Cardiac fibroblast (primary cell): ENCODE measurements around the gene TCL1B.

Experiments
- DNase-seq, 2 donors: peaks; one replicate each; pipeline versions ENCODE4 v3.0.0 to v3.0.0-alpha.2; 2010; ENCODE audit warnings: low read depth in 2 of 2
- H3K4me3 ChIP-seq, 2 donors: replicated peaks in 1 of 2; 1 replicate in 1 of 2; 2 replicates in 1 of 2; pipeline ENCODE4 v1.5.1; 2011; ENCODE audit warnings: low read depth in 2 of 2, low read length in 2 of 2, mild to moderate bottlenecking in 2 of 2, moderate library complexity in 1 of 2
- TF ChIP-seq, protein P1 (sequence below): IDR thresholded peaks from one replicate; pipeline ENCODE4 v1.5.1; 2011; ENCODE audit warnings: low read depth, mild to moderate bottlenecking, low read length, inconsistent platforms

The TCL1B gene, protein sequence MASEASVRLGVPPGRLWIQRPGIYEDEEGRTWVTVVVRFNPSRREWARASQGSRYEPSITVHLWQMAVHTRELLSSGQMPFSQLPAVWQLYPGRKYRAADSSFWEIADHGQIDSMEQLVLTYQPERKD

GRCh38 chr14:95685978-95686922 lies at the start of gene TCL1B:
Gene TCL1B, plus strand, starts transcription at chr14:95686426. Its CDS starts 42 bp downstream, at chr14:95686468.
- DNase-seq: no peak
- no peak within 1 kb of the TSS for H3K4me3 ChIP-seq
- TF ChIP-seq, protein P1, sequence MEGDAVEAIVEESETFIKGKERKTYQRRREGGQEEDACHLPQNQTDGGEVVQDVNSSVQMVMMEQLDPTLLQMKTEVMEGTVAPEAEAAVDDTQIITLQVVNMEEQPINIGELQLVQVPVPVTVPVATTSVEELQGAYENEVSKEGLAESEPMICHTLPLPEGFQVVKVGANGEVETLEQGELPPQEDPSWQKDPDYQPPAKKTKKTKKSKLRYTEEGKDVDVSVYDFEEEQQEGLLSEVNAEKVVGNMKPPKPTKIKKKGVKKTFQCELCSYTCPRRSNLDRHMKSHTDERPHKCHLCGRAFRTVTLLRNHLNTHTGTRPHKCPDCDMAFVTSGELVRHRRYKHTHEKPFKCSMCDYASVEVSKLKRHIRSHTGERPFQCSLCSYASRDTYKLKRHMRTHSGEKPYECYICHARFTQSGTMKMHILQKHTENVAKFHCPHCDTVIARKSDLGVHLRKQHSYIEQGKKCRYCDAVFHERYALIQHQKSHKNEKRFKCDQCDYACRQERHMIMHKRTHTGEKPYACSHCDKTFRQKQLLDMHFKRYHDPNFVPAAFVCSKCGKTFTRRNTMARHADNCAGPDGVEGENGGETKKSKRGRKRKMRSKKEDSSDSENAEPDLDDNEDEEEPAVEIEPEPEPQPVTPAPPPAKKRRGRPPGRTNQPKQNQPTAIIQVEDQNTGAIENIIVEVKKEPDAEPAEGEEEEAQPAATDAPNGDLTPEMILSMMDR: no peak

DNA sequence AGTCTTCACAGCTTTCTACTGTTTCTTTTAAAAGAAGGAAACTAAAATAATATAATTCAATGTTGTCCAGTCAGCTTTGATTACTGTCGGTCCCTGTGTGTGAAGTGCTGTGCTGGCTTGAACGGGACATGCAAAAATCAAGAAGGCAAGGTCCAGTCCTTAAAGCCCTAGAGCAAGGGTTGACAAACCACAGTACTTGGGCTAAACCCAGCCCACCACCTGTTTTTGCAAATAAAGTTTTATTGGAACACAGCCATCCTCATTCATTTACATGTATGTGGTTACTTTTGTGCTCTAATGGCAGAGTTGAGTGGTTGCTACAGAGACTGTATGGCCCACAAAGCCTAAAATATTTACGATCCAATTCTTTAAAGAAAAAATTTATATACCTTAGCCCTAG lies 41.2 kb upstream of the TCL1B start:
- no peak for DNase-seq
- no peak overlapping the region for H3K4me3 ChIP-seq
- TF ChIP-seq, protein P1: no peak

DNA sequence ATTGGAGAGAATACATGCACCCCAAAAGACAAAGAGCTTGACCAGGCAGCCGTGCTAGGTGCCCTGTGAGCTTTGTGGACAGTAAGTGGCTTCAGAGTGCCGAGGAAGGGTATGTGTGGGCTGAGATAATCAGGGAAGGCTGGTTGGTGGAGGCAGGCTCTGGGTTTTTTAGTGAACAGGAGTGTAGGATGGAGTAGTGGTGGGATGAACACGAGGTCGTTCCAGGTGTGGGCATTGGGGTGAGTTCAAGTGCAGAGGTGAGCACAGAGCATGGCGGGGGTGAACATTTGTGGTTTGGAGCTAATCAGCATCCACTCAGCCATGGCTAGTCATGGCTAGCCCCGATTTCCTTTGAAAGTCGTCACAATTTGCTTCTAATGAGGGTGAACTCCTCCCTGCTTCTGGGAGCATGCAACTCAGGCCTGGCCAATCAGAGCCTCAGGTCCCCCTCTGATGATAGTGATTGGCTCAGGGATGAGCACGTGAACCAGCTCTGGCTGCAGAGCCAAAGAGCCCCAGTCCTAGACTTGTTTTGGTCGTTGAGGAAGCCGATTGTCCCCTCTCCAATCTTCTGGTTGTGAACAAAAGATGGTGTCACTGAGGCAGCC lies 40.7 kb upstream of the TCL1B start:
- H3K4me3 ChIP-seq: no peak overlapping the region
- TF ChIP-seq, protein P1: no peak
- DNase-seq: no peak

DNA sequence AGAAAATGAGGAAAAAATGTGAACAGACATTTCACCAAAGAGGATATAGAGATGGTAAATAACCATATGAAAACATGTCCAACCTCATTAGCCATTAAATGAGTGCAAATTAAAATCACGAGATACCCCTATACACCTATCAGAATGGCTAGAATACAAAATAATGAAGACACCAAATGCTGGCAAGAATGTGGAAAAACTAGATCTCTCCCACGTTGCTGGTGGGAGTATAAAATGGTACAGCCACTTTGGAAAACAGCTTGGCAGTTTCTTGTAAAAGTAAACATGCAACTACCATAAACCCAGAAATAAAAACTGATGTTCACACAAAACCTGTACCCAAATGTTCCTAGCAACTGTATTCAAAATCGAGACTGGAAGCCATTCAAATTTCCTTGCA lies 38.3 kb upstream of the TCL1B start:
- DNase-seq: no peak
- no peak overlapping the region for H3K4me3 ChIP-seq
- TF ChIP-seq, protein P1: no peak

- no peak for DNase-seq
- TF ChIP-seq, protein P1: no peak
- no peak overlapping the region for H3K4me3 ChIP-seq
Observed at GRCh38 chr14:95649230-95649629, 37.0 kb upstream of the TCL1B start.

- H3K4me3 ChIP-seq: no peak overlapping the region
- TF ChIP-seq, protein P1: no peak
Observed at GRCh38 chr14:95651028-95651427, 35.2 kb upstream of the TCL1B start.

More at GRCh38 chr14:95651028-95651427, 35.2 kb upstream of the TCL1B start:
- no peak for DNase-seq
